PC-9 (cell line): ENCODE measurements around the gene TTL. TPM values are rescaled to one million over a fixed set of nuclear protein-coding genes. Genes with fewer than 3 reads are reported as not detected.
"Not testable (repeated sequence)": the region's sequence is repeated elsewhere in the genome, so short reads cannot be mapped to it uniquely, and the experiment has no call there.

Experiments used
- BruUV-seq: library from RNA; stranded (reverse); fragments of 400-500 nt; replicated peaks from 2 replicates; lab custom pipeline; 2021; lab: Mats Ljungman, UMichigan
- CTCF ChIA-PET: fragments of 300-600 bp; sonication (Branson Sonifier 250); formaldehyde crosslinking; loops from one replicate; lab custom pipeline; 2022; ENCODE audit warnings: antibody characterized with exemption; lab: Charles Lee
- POLR2A ChIA-PET: fragments of 300-600 bp; sonication (Branson Sonifier 250); formaldehyde crosslinking; loops from one replicate; lab custom pipeline; 2022; ENCODE audit warnings: antibody characterized with exemption; ENCODE audit not compliant: unreplicated experiment; lab: Charles Lee
- DNase-seq, 2 experiments: peaks; one replicate each; pipeline versions ENCODE4 v3.0.0 to v3.0.0-alpha.2; 2015 to 2022; ENCODE audit warnings: mixed read lengths in 1 of 2
- H2AFZ ChIP-seq: fragments of 200-600 bp; sonication (generic); 2 replicates; pipeline ENCODE4 v1.8.1; 2017; ENCODE audit warnings: antibody characterized with exemption
- H3F3A ChIP-seq: fragments of 200-600 bp; sonication (generic); 2 replicates; pipeline ENCODE4 v1.8.1; 2017; ENCODE audit warnings: antibody characterized with exemption, mild to moderate bottlenecking, low read depth; ENCODE audit not compliant: insufficient read depth
- H3K27ac ChIP-seq: fragments of 200-600 bp; sonication (generic); 2 replicates; pipeline ENCODE4 v1.6.1; 2016; ENCODE audit warnings: mixed run types
- H3K27me3 ChIP-seq: fragments of 200-600 bp; sonication (generic); 2 replicates; pipeline ENCODE4 v1.6.1; 2016; ENCODE audit warnings: low read depth, mixed run types; ENCODE audit not compliant: insufficient read depth
- H3K36me3 ChIP-seq: fragments of 200-600 bp; sonication (generic); 2 replicates; pipeline ENCODE4 v1.6.1; 2016; ENCODE audit warnings: low read depth, mixed run types
- H3K4me1 ChIP-seq: fragments of 200-600 bp; sonication (generic); replicated peaks from 2 replicates; pipeline ENCODE4 v1.6.1; 2016; ENCODE audit warnings: mixed run types; ENCODE audit not compliant: insufficient read depth
- H3K4me2 ChIP-seq: fragments of 200-600 bp; sonication (generic); 2 replicates; pipeline ENCODE4 v1.6.1; 2017; ENCODE audit warnings: mixed run types
- H3K4me3 ChIP-seq: fragments of 200-600 bp; sonication (generic); 2 replicates; pipeline ENCODE4 v1.6.1; 2016; ENCODE audit warnings: mixed run types
- H3K79me2 ChIP-seq: fragments of 200-600 bp; sonication (generic); 2 replicates; pipeline ENCODE4 v1.6.1; 2017; ENCODE audit warnings: low read depth, mixed run types
- H3K9me2 ChIP-seq: fragments of 200-600 bp; sonication (generic); 2 replicates; pipeline ENCODE4 v1.8.1; 2017; ENCODE audit warnings: mild to moderate bottlenecking; ENCODE audit not compliant: insufficient read depth
- H3K9me3 ChIP-seq: fragments of 200-600 bp; sonication (generic); 2 replicates; pipeline ENCODE4 v1.8.1; 2016; ENCODE audit warnings: low read depth; ENCODE audit not compliant: insufficient read depth
- H4K20me1 ChIP-seq: fragments of 200-600 bp; sonication (generic); 2 replicates; pipeline ENCODE4 v1.8.1; 2017; ENCODE audit not compliant: insufficient read depth
- EZH2 ChIP-seq: fragments of 200-600 bp; sonication (generic); IDR thresholded peaks from 2 replicates; pipeline ENCODE4 v1.8.0; 2017; ENCODE audit warnings: antibody characterized with exemption, low read depth
- intact Hi-C: fragments of 100-400 bp; cut with micrococcal nuclease; formaldehyde crosslinking; loops from one replicate; pipeline ENCODE4 v1.10.0; 2022; ENCODE audit not compliant: unreplicated experiment
- total RNA-seq: library from RNA; stranded (reverse); gene quantifications from 2 replicates; pipeline ENCODE4 v1.2.3, GENCODE V29; 2021
- TF ChIP-seq, protein P1 (sequence below): fragments of 200-600 bp; sonication (generic); conservative IDR thresholded peaks from 2 replicates; pipeline ENCODE4 v1.6.1; 2017; ENCODE audit warnings: mixed run types, antibody characterized with exemption, mild to moderate bottlenecking, moderate library complexity

Gene TTL
- total RNA-seq, 1 experiment from 2014 or later, result 25.4 TPM

- TF ChIP-seq EZH2, result no peak
- TF ChIP-seq, protein P1, sequence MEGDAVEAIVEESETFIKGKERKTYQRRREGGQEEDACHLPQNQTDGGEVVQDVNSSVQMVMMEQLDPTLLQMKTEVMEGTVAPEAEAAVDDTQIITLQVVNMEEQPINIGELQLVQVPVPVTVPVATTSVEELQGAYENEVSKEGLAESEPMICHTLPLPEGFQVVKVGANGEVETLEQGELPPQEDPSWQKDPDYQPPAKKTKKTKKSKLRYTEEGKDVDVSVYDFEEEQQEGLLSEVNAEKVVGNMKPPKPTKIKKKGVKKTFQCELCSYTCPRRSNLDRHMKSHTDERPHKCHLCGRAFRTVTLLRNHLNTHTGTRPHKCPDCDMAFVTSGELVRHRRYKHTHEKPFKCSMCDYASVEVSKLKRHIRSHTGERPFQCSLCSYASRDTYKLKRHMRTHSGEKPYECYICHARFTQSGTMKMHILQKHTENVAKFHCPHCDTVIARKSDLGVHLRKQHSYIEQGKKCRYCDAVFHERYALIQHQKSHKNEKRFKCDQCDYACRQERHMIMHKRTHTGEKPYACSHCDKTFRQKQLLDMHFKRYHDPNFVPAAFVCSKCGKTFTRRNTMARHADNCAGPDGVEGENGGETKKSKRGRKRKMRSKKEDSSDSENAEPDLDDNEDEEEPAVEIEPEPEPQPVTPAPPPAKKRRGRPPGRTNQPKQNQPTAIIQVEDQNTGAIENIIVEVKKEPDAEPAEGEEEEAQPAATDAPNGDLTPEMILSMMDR, result no peak
- Histone ChIP-seq H3K79me2 (peaks cover 54% of the 10 kb centered on the region), H3K27ac (no peak overlapping the region), H3F3A (no peaks in the 10 kb centered on the region), H2AFZ (no peak overlapping the region), H4K20me1 (peaks cover 23% of the 10 kb centered on the region), H3K9me3 (no peaks in the 10 kb centered on the region), H3K4me3 (no peak overlapping the region), H3K4me2 (no peak overlapping the region), H3K27me3 (no peaks in the 10 kb centered on the region), H3K36me3 (peaks cover 64% of the 10 kb centered on the region), H3K9me2 (no peaks in the 10 kb centered on the region), H3K4me1 (peaks cover 11% of the 10 kb centered on the region)
- POLR2A ChIA-PET, result no interaction called here
- intact Hi-C loops, result no loop called here
- BruUV-seq, result no TSS peak
- CTCF ChIA-PET, result no interaction called here
- DNase-seq, result no peak
These were observed 67.0 kb downstream of the TTL start for GRCh38 chr2:112548980-112549379.

GRCh38 chr2:112566104-112566503 lies 84.1 kb downstream of the TTL start:
- POLR2A ChIA-PET, result interaction anchor here (0.7 kb wide), 1 partner anchor 444 kb away, joined by 5 read pairs; no protein-coding TSS in a partner anchor
- DNase-seq, result no peak

DNA sequence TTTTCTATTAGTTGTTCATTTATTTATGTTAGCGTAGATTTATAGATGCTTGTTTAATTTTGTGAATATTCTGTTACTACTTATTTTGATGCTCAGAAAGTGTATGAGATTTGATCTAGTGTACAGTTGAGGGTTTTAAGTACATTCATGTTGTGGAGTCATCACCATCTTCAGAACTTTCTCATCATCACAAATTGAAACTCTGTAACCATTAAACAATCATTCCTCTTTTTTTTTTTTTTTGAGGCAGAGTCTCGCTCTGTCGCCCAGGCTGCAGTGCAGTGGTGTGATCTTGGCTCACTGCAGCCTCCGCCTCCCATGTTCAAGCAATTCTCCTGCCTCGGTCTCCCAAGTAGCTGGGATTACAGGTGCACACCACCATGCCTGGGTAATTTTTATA lies 84.6 kb downstream of the TTL start:
- H3K4me1 ChIP-seq, CTCF ChIA-PET: not testable (repeated sequence)
- H3K36me3 ChIP-seq, result peaks cover 48% of the 10 kb centered on the region

More at GRCh38 chr2:112566104-112566503, 84.1 kb downstream of the TTL start:
- Histone ChIP-seq H2AFZ (no peak overlapping the region), H3K4me1 (no peaks in the 10 kb centered on the region), H3K27ac (no peak overlapping the region), H4K20me1 (no peaks in the 10 kb centered on the region), H3K27me3 (no peaks in the 10 kb centered on the region), H3K9me3 (no peaks in the 10 kb centered on the region), H3K4me2 (no peak overlapping the region), H3F3A (no peaks in the 10 kb centered on the region), H3K4me3 (no peak overlapping the region), H3K36me3 (peaks cover 44% of the 10 kb centered on the region), H3K79me2 (no peaks in the 10 kb centered on the region), H3K9me2 (no peaks in the 10 kb centered on the region)
- no peak for TF ChIP-seq EZH2
- TF ChIP-seq, protein P1, result no peak
- no TSS peak for BruUV-seq
- CTCF ChIA-PET, result no interaction called here
- intact Hi-C loops, result no loop called here

DNA sequence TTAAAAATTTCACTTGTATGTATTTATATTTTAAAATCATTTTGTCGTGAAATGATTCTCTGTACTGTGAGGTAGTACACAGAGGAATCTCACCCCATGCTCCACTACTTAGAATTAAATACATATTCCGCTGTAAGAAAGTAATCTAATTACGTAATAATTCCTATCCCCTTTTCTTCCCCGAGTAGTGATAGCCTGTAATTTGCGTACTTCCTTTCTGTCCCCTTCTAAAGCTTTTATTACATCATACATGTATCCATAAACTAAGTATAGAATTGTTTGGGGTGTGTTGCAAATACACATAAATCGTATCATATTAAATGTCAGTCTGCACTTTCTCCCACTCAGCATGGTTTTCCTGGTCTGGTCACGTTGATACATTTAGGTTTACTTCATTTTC lies 90.0 kb downstream of the TTL start:
- no peak overlapping the region for H3K27ac ChIP-seq
- no peak overlapping the region for H3K4me2 ChIP-seq
- no TSS peak for BruUV-seq
- DNase-seq, result no peak
- H2AFZ ChIP-seq, result no peak overlapping the region
- intact Hi-C loops, result no loop called here
- no peaks in the 10 kb centered on the region for H3K9me2 ChIP-seq
- no peaks in the 10 kb centered on the region for H3K27me3 ChIP-seq
- CTCF ChIA-PET, result no interaction called here
- no peaks in the 10 kb centered on the region for H4K20me1 ChIP-seq
- POLR2A ChIA-PET, result no interaction called here
- H3K79me2 ChIP-seq, result no peaks in the 10 kb centered on the region
- H3K4me3 ChIP-seq, result no peak overlapping the region
- H3K36me3 ChIP-seq, result peaks cover 71% of the 10 kb centered on the region
- H3K4me1 ChIP-seq, result no peaks in the 10 kb centered on the region
- peaks cover 2% of the 10 kb centered on the region; the same call in 1 of the 2 replicates for H3F3A ChIP-seq
- no peaks in the 10 kb centered on the region for H3K9me3 ChIP-seq
- TF ChIP-seq, protein P1, result no peak
- no peak for TF ChIP-seq EZH2

More for the DNA sequence above, 84.6 kb downstream of the TTL start:
- H3K9me2 ChIP-seq, H4K20me1 ChIP-seq, H3K27me3 ChIP-seq, DNase-seq, H3F3A ChIP-seq, POLR2A ChIA-PET, H3K79me2 ChIP-seq, BruUV-seq, H2AFZ ChIP-seq, intact Hi-C loops, H3K9me3 ChIP-seq, H3K4me3 ChIP-seq, H3K4me2 ChIP-seq, H3K27ac ChIP-seq: not testable (repeated sequence)
